Measurements from ENCODE around the gene LHFPL2. TPM values are rescaled to one million over a fixed set of nuclear protein-coding genes. Genes with fewer than 3 reads are reported as not detected.

Gene LHFPL2
- total RNA-seq, 1 experiment from 2014 or later = 43.6 TPM

- Mint-ChIP-seq H3K27ac (ENCODE audit: unreplicated experiment) (no peak overlapping the region), H3K27me3 (ENCODE audit: unreplicated experiment) (no peaks in the 10 kb centered on the region), H3K4me1 (ENCODE audit: low read depth, unreplicated experiment) (peaks cover 55% of the 10 kb centered on the region), H3K36me3 (ENCODE audit: insufficient read depth, unreplicated experiment) (no peaks in the 10 kb centered on the region), H3K9me3 (ENCODE audit: low read depth, unreplicated experiment) (peaks cover 2% of the 10 kb centered on the region), H3K4me3 (ENCODE audit: low read depth, unreplicated experiment) (no peak overlapping the region)
- no peak for DNase-seq
- intact Hi-C loops (cut with micrococcal nuclease; ENCODE audit: unreplicated experiment) = no loop called here
- CTCF ChIA-PET = interaction anchor here (0.8 kb wide), 1 partner anchor 74 kb away, joined by 3 read pairs; no protein-coding TSS in a partner anchor
- no TSS peak for BruUV-seq (replicated peaks)
- no peak for TF ChIP-seq CTCF (IDR thresholded peaks at IDR 0.05; ENCODE audit: unreplicated experiment)
Observed at GRCh38 chr5:78632467-78632866, 16.1 kb downstream of the LHFPL2 start.

DNA sequence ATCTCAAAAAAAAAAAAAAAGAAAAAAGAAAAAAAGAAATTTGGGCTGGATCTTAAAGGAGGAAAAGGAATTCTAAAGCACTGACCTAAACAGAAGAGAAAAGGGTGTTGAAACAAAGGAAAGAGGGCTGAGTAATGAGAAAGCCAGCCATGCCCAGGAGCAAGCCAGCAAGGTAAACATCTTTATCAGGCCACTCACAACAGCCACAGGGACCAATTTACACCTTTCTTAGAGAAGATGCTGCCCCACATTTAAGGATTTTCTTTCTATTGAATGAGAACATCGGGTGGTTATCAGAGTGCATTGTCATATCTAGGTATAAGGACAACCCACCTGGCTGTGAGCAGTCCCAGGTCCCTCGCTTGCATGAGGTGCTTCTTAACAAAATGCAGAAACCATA, 16.6 kb downstream of the LHFPL2 start:
- no peaks in the 10 kb centered on the region for H3K27me3 Mint-ChIP-seq (ENCODE audit: unreplicated experiment)
- no peak overlapping the region for H3K4me3 Mint-ChIP-seq (ENCODE audit: low read depth, unreplicated experiment)
- CTCF ChIA-PET = no interaction called here
- peaks cover 2% of the 10 kb centered on the region for H3K9me3 Mint-ChIP-seq (ENCODE audit: low read depth, unreplicated experiment)
- H3K27ac Mint-ChIP-seq (ENCODE audit: unreplicated experiment) = no peak overlapping the region
- DNase-seq = no peak
- H3K36me3 Mint-ChIP-seq (ENCODE audit: insufficient read depth, unreplicated experiment) = no peaks in the 10 kb centered on the region
- BruUV-seq (replicated peaks) = no TSS peak
- H3K4me1 Mint-ChIP-seq (ENCODE audit: low read depth, unreplicated experiment) = peaks cover 58% of the 10 kb centered on the region
- intact Hi-C loops (cut with micrococcal nuclease; ENCODE audit: unreplicated experiment) = no loop called here
- no peak for TF ChIP-seq CTCF (IDR thresholded peaks at IDR 0.05; ENCODE audit: unreplicated experiment)

- no peak overlapping the region for H3K27ac Mint-ChIP-seq (ENCODE audit: unreplicated experiment)
- H3K36me3 Mint-ChIP-seq (ENCODE audit: insufficient read depth, unreplicated experiment) = no peaks in the 10 kb centered on the region
- no peak overlapping the region for H3K4me3 Mint-ChIP-seq (ENCODE audit: low read depth, unreplicated experiment)
- no peak for DNase-seq
- no peaks in the 10 kb centered on the region for H3K27me3 Mint-ChIP-seq (ENCODE audit: unreplicated experiment)
- no TSS peak for BruUV-seq (replicated peaks)
- H3K9me3 Mint-ChIP-seq (ENCODE audit: low read depth, unreplicated experiment) = peaks cover 2% of the 10 kb centered on the region
- intact Hi-C loops (cut with micrococcal nuclease; ENCODE audit: unreplicated experiment) = no loop called here
- H3K4me1 Mint-ChIP-seq (ENCODE audit: low read depth, unreplicated experiment) = peaks cover 53% of the 10 kb centered on the region
- CTCF ChIA-PET = no interaction called here
- TF ChIP-seq CTCF (IDR thresholded peaks at IDR 0.05; ENCODE audit: unreplicated experiment) = no peak
Observed at GRCh38 chr5:78630047-78630446, 18.5 kb downstream of the LHFPL2 start.

GRCh38 chr5:78629624-78630023, 18.9 kb downstream of the LHFPL2 start:
- Mint-ChIP-seq H3K36me3 (ENCODE audit: insufficient read depth, unreplicated experiment) (no peaks in the 10 kb centered on the region), H3K4me1 (ENCODE audit: low read depth, unreplicated experiment) (peaks cover 56% of the 10 kb centered on the region), H3K27me3 (ENCODE audit: unreplicated experiment) (no peaks in the 10 kb centered on the region), H3K9me3 (ENCODE audit: low read depth, unreplicated experiment) (peaks cover 2% of the 10 kb centered on the region), H3K4me3 (ENCODE audit: low read depth, unreplicated experiment) (no peak overlapping the region), H3K27ac (ENCODE audit: unreplicated experiment) (no peak overlapping the region)
- no TSS peak for BruUV-seq (replicated peaks)
- DNase-seq = no peak
- CTCF ChIA-PET = no interaction called here
- intact Hi-C loops (cut with micrococcal nuclease; ENCODE audit: unreplicated experiment) = loop anchor here (10.0 kb wide), 1 partner anchor 65 kb away; no protein-coding TSS in a partner anchor
- no peak for TF ChIP-seq CTCF (IDR thresholded peaks at IDR 0.05; ENCODE audit: unreplicated experiment)

All from Calu3 (cell line).